ENCODE measurements around the gene LRRC8D.

DNA sequence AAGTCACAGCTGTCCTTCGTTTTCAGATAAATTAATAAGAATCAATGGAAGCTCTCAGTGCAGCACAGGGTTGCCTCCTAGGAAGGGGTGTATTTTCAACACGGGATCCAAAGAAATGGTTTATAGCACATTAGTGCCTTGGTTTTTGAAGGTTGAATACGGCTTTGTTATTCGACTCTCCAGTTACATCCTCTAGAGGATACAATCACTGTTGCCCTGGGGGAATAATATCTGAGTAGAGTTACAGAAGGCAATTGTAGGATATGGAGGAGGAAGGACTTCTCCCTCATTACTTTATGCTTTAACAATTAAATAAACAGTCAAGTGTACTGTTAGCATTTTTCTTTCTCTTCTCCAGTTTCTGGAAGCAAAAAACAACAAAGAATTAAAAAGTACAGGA is 159.8 kb downstream of the LRRC8D start:
- no peak for TF ChIP-seq EZH2phosphoT487 (IDR thresholded peaks at IDR 0.05; ENCODE audit: borderline replicate concordance, low read length)
- TF ChIP-seq, protein P1, sequence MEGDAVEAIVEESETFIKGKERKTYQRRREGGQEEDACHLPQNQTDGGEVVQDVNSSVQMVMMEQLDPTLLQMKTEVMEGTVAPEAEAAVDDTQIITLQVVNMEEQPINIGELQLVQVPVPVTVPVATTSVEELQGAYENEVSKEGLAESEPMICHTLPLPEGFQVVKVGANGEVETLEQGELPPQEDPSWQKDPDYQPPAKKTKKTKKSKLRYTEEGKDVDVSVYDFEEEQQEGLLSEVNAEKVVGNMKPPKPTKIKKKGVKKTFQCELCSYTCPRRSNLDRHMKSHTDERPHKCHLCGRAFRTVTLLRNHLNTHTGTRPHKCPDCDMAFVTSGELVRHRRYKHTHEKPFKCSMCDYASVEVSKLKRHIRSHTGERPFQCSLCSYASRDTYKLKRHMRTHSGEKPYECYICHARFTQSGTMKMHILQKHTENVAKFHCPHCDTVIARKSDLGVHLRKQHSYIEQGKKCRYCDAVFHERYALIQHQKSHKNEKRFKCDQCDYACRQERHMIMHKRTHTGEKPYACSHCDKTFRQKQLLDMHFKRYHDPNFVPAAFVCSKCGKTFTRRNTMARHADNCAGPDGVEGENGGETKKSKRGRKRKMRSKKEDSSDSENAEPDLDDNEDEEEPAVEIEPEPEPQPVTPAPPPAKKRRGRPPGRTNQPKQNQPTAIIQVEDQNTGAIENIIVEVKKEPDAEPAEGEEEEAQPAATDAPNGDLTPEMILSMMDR (conservative IDR thresholded peaks at IDR 0.05; ENCODE audit: low read depth, low read length) = no peak
- TF ChIP-seq EZH2 (IDR thresholded peaks at IDR 0.05; ENCODE audit: low read length, unreplicated experiment) = no peak
